ENCODE measurements around the gene SLX4IP. TPM values are rescaled to one million over a fixed set of nuclear protein-coding genes. Genes with fewer than 3 reads are reported as not detected.

SLX4IP gene
- total and polyA plus RNA-seq, 4 donors, result 1.2 to 9.5 (median 4.3) TPM

DNA sequence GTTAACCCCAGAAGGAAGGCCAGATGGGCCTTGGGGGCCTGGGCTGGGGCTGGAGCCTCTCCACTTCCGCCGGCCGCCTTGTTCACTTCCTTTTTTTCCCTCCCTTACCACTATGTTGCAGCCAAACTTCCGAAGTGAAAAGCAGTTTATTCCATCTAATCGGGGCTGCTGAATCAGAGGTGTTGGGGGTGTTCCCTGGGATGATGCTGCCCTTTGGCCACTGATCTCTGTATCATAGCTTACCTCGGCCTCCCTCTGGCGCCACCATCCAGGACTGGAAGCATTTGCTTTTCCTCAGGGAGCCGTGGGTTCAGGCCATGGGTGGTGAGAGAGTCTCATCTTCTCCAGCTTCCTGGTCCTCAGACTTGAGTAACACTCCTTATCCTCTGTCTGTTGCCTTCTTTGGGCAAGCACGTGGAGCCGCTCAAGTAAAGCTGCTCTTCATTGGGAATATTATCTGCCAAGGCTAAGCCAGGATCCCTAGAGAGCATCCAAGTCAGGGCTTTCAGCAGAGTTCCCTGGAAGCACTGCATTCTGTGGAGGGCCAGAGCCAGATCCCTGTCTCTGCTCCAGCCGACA is 39.6 kb downstream of the SLX4IP start:
- Histone ChIP-seq H3K9ac (ENCODE audit: insufficient read depth in 1 of 2, low read length in 2 of 2) (no peak overlapping the region), H3K27ac (ENCODE audit: low read depth in 1 of 2, low read length in 1 of 2) (no peak overlapping the region), H3K4me3 (no peak overlapping the region), H3K36me3 (ENCODE audit: control insufficient read depth in 4 of 4, insufficient read depth in 4 of 4, low read length in 4 of 4) (no peaks in the 10 kb centered on the region), H3K27me3 (ENCODE audit: control insufficient read depth in 3 of 3, insufficient read depth in 3 of 3, low read length in 2 of 3) (no peaks in the 10 kb centered on the region), H3K9me3 (ENCODE audit: control insufficient read depth in 4 of 4, insufficient read depth in 3 of 4, low read length in 3 of 4) (no peaks in the 10 kb centered on the region), H3K4me1 (ENCODE audit: control insufficient read depth in 5 of 5, insufficient read depth in 5 of 5, low read length in 5 of 5) (peaks cover 0 to 14% (median 3%) of the 10 kb centered on the region in 5 donors)
- 47 to 62% methylated on average over 11 of the region's 11 CpGs for WGBS, 2 donors
- no peak for TF ChIP-seq CTCF (IDR thresholded peaks at IDR 0.05; ENCODE audit: control extremely low read depth, extremely low read depth)
- ATAC-seq (ENCODE audit: insufficient read depth, low FRiP score) (no peak), DNase-seq (no peak)

GRCh38 chr20:10475225-10475624 is 40.1 kb downstream of the SLX4IP start:
- Histone ChIP-seq H3K4me1 (ENCODE audit: control insufficient read depth in 5 of 5, insufficient read depth in 5 of 5, low read length in 5 of 5) (peaks cover 0 to 10% (median 3%) of the 10 kb centered on the region in 5 donors), H3K4me3 (no peak overlapping the region), H3K36me3 (ENCODE audit: control insufficient read depth in 4 of 4, insufficient read depth in 4 of 4, low read length in 4 of 4) (no peaks in the 10 kb centered on the region), H3K9me3 (ENCODE audit: control insufficient read depth in 4 of 4, insufficient read depth in 3 of 4, low read length in 3 of 4) (no peaks in the 10 kb centered on the region), H3K27me3 (ENCODE audit: control insufficient read depth in 3 of 3, insufficient read depth in 3 of 3, low read length in 2 of 3) (no peaks in the 10 kb centered on the region), H3K27ac (ENCODE audit: low read depth in 1 of 2, low read length in 1 of 2) (no peak overlapping the region), H3K9ac (ENCODE audit: insufficient read depth in 1 of 2, low read length in 2 of 2) (no peak overlapping the region)
- TF ChIP-seq CTCF (IDR thresholded peaks at IDR 0.05; ENCODE audit: control extremely low read depth, extremely low read depth), result no peak
- DNase-seq (no peak), ATAC-seq (ENCODE audit: insufficient read depth, low FRiP score) (no peak)
- WGBS, 2 donors, result 71 to 74% methylated on average over 2 of the region's 2 CpGs

- no peak for TF ChIP-seq CTCF (IDR thresholded peaks at IDR 0.05; ENCODE audit: control extremely low read depth, extremely low read depth)
- no peaks in the 10 kb centered on the region for H3K9me3 ChIP-seq (ENCODE audit: control insufficient read depth in 4 of 4, insufficient read depth in 3 of 4, low read length in 3 of 4)
- DNase-seq, result no peak
- H3K4me3 ChIP-seq, result no peak overlapping the region
- H3K36me3 ChIP-seq (ENCODE audit: control insufficient read depth in 4 of 4, insufficient read depth in 4 of 4, low read length in 4 of 4), result no peaks in the 10 kb centered on the region
- H3K4me1 ChIP-seq (ENCODE audit: control insufficient read depth in 5 of 5, insufficient read depth in 5 of 5, low read length in 5 of 5), result peaks cover 0 to 10% (median 3%) of the 10 kb centered on the region in 5 donors
- H3K9ac ChIP-seq (ENCODE audit: insufficient read depth in 1 of 2, low read length in 2 of 2), result no peak overlapping the region
- peak; percentile 47 for ATAC-seq (ENCODE audit: insufficient read depth, low FRiP score)
- 43 to 74% methylated on average over 3 of the region's 3 CpGs for whole genome bisulfite sequencing, 2 donors
- H3K27me3 ChIP-seq (ENCODE audit: control insufficient read depth in 3 of 3, insufficient read depth in 3 of 3, low read length in 2 of 3), result no peaks in the 10 kb centered on the region
- no peak overlapping the region for H3K27ac ChIP-seq (ENCODE audit: low read depth in 1 of 2, low read length in 1 of 2)
Measured at GRCh38 chr20:10476319-10476724, 41.2 kb downstream of the SLX4IP start.

- Histone ChIP-seq H3K27ac (ENCODE audit: low read depth in 1 of 2, low read length in 1 of 2) (no peak overlapping the region), H3K9ac (ENCODE audit: insufficient read depth in 1 of 2, low read length in 2 of 2) (no peak overlapping the region), H3K27me3 (ENCODE audit: control insufficient read depth in 3 of 3, insufficient read depth in 3 of 3, low read length in 2 of 3) (no peaks in the 10 kb centered on the region), H3K9me3 (ENCODE audit: control insufficient read depth in 4 of 4, insufficient read depth in 3 of 4, low read length in 3 of 4) (no peaks in the 10 kb centered on the region), H3K36me3 (ENCODE audit: control insufficient read depth in 4 of 4, insufficient read depth in 4 of 4, low read length in 4 of 4) (no peaks in the 10 kb centered on the region), H3K4me1 (ENCODE audit: control insufficient read depth in 5 of 5, insufficient read depth in 5 of 5, low read length in 5 of 5) (peaks cover 0 to 3% (median under 1%) of the 10 kb centered on the region in 5 donors), H3K4me3 (no peak overlapping the region)
- 96 to 97% methylated on average over 1 of the region's 1 CpG for WGBS, 2 donors
- TF ChIP-seq CTCF (IDR thresholded peaks at IDR 0.05; ENCODE audit: control extremely low read depth, extremely low read depth), result no peak
- DNase-seq (no peak), ATAC-seq (ENCODE audit: insufficient read depth, low FRiP score) (no peak)
Measured at GRCh38 chr20:10478205-10478604, 43.1 kb downstream of the SLX4IP start.
